GM19240 (cell line): Measurements from ENCODE around the gene LRRN3.
"Not testable (repeated sequence)": the region's sequence is repeated elsewhere in the genome, so short reads cannot be mapped to it uniquely, and the experiment has no call there.

Experiments used
- DNase-seq: peaks from one replicate; pipeline ENCODE4 v3.0.0; 2011; ENCODE audit warnings: low spot score; ENCODE audit not compliant: insufficient read length

LRRN3 gene

DNA sequence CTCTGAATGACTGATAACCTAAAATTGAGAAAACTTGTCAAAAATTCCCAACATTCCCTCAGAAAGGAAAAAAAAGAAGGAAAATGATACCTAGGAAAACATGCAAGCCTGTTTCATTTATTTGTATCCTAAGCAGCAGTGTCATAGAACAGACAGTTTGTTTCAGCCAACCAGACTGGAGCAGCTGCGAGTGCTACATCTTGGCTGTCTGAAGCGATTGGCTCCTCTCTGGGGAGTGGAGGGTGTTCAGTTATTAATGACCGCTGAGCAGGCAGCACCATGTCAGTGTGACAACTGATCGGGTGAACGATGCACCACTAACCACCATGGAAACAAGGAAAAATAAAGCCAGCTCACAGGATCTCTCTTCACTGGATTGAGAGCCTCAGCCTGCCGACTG is at the start of gene LRRN3:
Gene LRRN3, plus strand, starts transcription at position 282 of the 400 bp plus-strand sequence. CDS start 31,646 bp downstream, outside the sequence.
- DNase-seq, result no peak

DNA sequence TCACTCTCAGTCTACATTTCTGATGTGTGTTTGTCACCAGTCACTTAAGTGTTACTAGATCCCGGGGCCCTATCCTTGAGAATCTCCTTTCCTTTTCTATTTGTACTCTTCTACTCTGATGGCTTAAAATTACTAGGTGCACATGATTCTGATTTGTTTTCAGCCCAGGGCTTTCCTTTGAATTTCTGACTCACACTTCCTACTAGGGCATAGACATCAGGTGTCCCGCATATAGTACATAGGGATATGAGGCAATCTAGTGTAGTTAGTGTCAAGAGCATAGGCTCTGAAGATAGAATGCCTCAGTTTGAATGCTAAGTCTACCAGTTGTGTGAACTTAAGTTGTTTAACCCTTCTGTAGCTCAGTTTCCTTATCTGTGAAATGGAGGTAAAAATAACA is 49.4 kb upstream of the LRRN3 start:
- no peak for DNase-seq

GRCh38 chr7:111042842-111043241 is 48.1 kb upstream of the LRRN3 start:
- DNase-seq, result no peak

DNA sequence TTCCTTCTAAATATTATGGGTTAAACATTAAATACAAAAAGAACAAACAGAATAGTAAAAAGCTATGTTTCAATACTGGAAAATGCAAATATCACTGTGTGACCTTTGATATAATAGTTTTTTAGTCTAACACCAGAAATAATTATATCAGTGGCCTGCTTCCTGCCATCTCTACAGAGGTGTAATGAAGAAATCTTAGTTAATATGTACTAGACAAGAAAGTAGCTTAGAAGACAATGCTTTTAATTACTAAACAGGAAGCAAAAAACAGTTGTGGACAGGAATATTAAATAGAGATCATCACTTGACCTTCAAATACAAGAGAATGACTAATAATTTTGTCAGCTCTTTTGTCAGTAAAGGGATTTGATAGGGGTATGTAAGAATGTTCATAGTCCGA is 47.4 kb upstream of the LRRN3 start:
- DNase-seq, result no peak

GRCh38 chr7:111045449-111045848 is 45.5 kb upstream of the LRRN3 start:
- no peak for DNase-seq

DNA sequence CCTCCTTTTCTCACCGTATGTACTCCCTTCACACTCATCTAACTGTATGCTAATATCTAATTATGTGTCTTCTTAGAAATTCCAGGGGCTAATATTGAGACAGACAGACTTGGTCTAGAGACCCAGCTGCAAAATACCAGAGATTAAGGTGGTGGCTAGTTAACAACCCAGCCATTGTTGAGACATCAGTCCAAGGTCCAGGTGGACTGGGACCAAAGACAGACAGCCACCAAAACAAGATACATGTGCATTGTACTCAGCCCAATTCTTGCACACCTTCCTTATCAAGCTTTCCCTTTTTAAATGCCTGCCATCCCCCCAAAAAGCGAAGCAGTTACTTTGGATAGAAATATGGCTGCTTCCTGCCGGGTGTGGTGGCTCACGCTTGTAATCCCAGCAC is 43.3 kb upstream of the LRRN3 start:
- no peak for DNase-seq

- no peak for DNase-seq
Observed at GRCh38 chr7:111049971-111050680, 40.8 kb upstream of the LRRN3 start.

DNA sequence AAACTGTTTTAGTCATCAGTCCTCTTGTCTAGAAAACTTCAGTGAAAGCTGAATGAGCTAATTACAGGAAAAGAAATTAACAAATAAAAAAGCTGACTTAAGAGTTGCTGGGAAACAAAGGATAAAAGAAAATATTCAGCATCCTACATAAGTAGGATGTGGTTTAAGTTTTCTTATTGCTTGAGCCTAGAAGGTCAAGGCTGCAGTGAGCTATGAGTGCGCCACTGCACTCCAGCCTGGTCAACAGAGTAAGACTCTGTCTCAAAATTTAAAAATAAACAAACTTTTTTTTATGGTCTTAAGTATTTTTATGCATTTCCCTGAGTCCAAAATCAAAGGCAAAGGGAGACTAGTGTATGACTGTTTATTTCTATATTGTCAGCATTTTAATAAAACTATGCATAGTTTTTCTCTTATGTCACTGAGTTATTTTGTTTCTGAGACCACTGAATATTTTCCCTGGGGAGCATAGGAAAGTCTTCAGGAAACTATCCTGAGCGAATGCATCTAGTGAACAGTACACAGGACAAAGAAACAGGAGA is 40.0 kb upstream of the LRRN3 start:
- DNase-seq, result no peak

DNA sequence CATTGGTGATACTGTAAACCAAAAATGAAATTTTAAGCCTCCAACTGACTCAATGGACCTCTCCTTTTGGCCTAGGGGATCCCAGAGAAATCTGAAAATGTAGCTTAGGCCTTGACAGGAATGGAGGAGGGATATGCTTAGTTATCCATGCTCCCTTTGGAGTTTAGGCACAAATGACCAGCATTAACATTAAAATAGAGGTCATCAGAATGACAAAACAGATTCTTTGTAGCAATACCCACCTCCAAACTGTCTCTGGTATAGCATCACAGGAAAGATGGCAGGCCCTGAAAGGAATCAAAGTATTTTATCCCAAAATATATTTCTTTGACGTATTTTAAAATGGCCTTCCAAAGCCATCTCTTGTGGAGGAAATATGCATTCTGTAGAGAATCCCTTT is 39.1 kb upstream of the LRRN3 start:
- no peak for DNase-seq

- DNase-seq, result no peak
Observed at GRCh38 chr7:111053035-111053434, 37.9 kb upstream of the LRRN3 start.

- DNase-seq, result no peak
Observed at GRCh38 chr7:111056371-111056770, 34.6 kb upstream of the LRRN3 start.

DNA sequence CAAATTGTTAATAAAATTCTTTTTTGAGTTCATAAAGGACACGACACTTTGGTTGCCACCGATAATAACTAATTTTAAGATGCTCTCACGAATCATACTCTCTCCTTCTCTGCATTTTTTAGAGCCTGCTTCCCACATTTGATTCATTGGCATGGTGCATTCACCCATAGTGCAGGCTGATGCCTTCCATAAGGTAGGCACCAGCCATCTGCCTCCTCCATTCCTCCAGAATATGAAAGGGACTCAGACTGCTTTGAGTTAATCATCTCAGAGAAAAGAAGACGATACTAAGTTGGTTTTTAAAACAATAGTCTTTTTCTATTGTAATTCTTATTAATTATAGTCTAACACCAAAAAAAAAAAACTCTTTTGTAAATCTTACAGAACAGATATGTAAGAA is 33.9 kb upstream of the LRRN3 start:
- DNase-seq, result no peak

GRCh38 chr7:111059833-111060232 is 31.1 kb upstream of the LRRN3 start:
- DNase-seq, result no peak

DNA sequence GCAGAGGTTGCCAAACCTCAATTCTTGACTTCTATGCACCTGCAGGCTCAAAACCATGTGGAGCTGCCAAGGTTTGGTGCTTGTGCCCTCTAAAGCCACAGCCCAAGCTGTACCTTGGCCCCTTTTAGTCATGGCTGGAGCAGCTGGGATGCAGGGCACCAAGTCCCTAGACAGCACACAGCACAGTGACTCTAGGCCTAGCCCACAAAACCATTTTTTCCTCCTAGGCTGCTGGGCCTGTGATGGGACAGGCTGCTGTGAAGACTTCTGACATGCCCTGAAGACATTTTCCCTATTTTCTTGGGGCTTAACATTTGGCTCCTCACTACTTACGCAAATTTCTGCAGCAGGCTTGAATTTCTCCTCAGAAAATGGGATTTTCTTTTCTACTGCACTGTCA is 27.8 kb upstream of the LRRN3 start:
- DNase-seq, result no peak

DNA sequence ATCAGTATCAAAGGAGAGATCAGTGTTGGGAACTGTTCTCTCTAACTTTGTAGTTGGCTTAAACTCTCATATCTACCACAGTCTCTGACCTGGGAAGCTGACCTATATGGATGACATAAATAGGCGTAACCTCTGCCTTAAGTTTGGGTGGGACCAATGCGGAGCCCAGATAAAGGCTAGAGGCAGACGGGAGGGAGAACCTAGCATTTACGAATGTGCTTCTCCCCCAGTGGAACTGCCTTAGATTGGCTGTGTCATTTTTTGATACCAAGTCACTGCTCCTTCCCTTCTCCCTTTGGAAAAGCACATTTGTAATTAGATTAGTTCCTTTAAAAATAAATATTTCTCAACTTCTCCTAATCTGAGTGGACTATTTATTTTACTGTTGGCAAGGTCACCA is 23.7 kb upstream of the LRRN3 start:
- no peak for DNase-seq

GRCh38 chr7:111067682-111068081 is 23.2 kb upstream of the LRRN3 start:
- DNase-seq, result no peak

- no peak for DNase-seq
Observed at GRCh38 chr7:111068618-111069017, 22.3 kb upstream of the LRRN3 start.

DNA sequence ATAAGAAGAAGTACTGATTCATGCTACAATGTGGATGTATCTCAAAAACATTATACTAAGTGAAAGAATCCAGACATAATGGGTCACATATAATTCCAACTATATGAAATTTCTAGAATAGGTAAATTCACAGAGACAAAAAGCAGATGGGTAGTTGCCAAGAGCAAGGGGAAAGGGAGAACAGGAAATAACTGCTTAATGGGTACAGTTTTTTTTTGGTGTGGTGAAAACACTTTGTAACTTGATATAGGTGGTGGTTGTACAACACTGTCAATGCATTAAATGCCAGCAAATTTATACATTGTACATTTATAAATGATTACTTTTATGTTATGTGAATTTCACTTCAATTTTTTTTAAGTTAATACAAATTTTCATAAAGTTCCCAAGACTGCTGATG is 19.4 kb upstream of the LRRN3 start:
- DNase-seq, result no peak

DNA sequence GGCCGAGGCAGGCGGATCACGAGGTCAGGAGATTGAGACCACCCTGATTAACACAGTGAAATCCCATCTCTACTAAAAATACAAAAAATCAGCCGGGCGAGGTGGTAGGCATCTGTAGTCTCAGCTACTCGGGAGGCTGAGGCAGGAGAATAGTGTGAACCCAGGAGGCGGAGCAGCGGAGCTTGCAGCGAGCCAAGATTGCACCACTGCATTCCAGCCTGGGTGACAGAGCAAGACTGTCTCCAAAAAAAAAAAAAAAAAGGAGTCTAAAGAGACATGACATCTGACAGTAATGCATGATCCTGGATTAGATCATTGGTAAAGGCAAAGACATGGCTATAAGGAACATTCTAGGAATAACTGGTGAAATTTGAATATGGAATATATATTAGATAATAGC is 18.3 kb upstream of the LRRN3 start:
- not testable (repeated sequence) for DNase-seq

- no peak for DNase-seq
Observed at GRCh38 chr7:111074071-111074747, 16.7 kb upstream of the LRRN3 start.

DNA sequence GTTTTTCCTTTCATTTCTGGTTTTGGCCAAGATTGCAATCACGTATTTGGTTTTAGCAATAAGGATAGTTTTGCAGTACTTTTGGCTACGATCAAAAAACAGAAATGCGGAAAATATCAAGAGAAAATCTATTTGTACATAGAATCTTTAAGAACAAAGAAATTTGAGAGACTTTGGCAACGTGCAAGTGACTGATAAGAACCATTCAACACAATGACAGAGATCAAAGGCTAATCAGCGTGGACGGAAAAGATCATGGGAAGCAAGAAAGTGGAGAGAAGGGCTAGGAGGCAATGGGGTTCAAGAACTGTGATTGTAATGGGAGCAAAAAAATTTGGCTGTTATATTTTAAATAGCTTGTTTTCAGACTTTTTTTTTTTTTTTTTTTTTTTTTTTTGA is 16.2 kb upstream of the LRRN3 start:
- no peak for DNase-seq

DNA sequence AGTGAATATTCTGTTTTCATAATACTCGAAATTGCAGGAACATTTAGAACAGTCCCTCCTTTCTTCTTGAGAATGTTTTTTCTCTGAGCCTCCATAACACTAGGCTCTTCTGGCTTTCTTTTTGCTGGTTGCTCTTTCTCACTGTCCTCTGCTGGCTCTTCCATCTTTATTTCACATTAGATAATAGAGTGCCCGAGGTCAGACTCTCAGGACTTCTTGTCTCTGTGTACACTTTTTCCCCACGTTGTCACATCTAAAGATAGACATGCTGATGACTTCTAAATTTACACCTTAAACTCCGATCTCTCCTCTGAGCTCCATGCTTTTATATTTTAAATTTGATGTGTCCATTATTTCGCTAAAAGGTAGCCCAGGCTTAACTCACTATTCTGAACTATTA is 15.4 kb upstream of the LRRN3 start:
- no peak for DNase-seq

GRCh38 chr7:111076205-111076604 is 14.7 kb upstream of the LRRN3 start:
- no peak for DNase-seq
